ENCODE measurements around the gene CDK11A. TPM values are rescaled to one million over a fixed set of nuclear protein-coding genes. Genes with fewer than 3 reads are reported as not detected.
"Not testable (repeated sequence)": the region's sequence is repeated elsewhere in the genome, so short reads cannot be mapped to it uniquely, and the experiment has no call there.

Gene CDK11A
- total and polyA plus RNA-seq, 2 of the 8 experiments (the other 6 are each of a cell fraction or from before 2014, with no cell fraction given), result 15.0 to 45.6 TPM

GRCh38 chr1:1658583-1659549, 65.3 kb downstream of the CDK11A start, which contains the start of gene CDK11B:
Gene CDK11B (minus strand): TSS chr1:1659004. CDS start chr1:1657485, 1,519 bp downstream.
- CTCF ChIA-PET (ENCODE audit: partially characterized antibody); H3K9me3 ChIP-seq (ENCODE audit: insufficient read depth in 2 of 2, low read depth in 1 of 2, low read length in 1 of 2); H3K23me2 ChIP-seq (ENCODE audit: low read depth, low read length); H2AK5ac ChIP-seq (ENCODE audit: low read depth, low read length); H2BK20ac ChIP-seq (ENCODE audit: low read length); H3K27me3 ChIP-seq (replicated peaks in 1 of 4; ENCODE audit: control insufficient read depth in 3 of 4, extremely low read depth in 1 of 4, insufficient read depth in 3 of 4, low read length in 3 of 4); H3K23ac ChIP-seq (ENCODE audit: insufficient read length); H2BK120ac ChIP-seq (replicated peaks; ENCODE audit: low read depth, low read length); H3K14ac ChIP-seq (ENCODE audit: insufficient read length); H3K79me1 ChIP-seq (ENCODE audit: low read depth, low read length); H4K20me1 ChIP-seq (replicated peaks in 1 of 2; ENCODE audit: control insufficient read depth in 1 of 2, insufficient read depth in 2 of 2, low read length in 2 of 2); H2BK15ac ChIP-seq (ENCODE audit: low read length); H3K4me1 ChIP-seq (replicated peaks in 1 of 4; ENCODE audit: control insufficient read depth in 3 of 4, insufficient read depth in 4 of 4, low read length in 3 of 4); H3K79me2 ChIP-seq (ENCODE audit: control insufficient read depth in 1 of 2, insufficient read depth in 2 of 2, low read length in 2 of 2): not testable (repeated sequence)
- Histone ChIP-seq H3K4me2 (ENCODE audit: insufficient read depth in 1 of 2, low read depth in 2 of 2, low read length in 2 of 2) (peak within 1 kb of the TSS; percentile 13 to 64), H3K4ac (replicated peaks; ENCODE audit: insufficient read length, low read depth, low read length) (peak within 1 kb of the TSS; percentile 94), H3K36me3 (ENCODE audit: control insufficient read depth in 2 of 4, insufficient read depth in 4 of 4, low read length in 3 of 4) (peaks cover 3 to 20% (median 12%) of the 10 kb centered on the region in 4 experiments), H4K5ac (ENCODE audit: insufficient read length, low read depth, low read length) (peak within 1 kb of the TSS; percentile 100), H4K8ac (ENCODE audit: extremely low read depth, insufficient read depth, low read length) (peak within 1 kb of the TSS; percentile 99), H3K4me3 (ENCODE audit: extremely low read depth in 1 of 4, insufficient read depth in 2 of 4, low read depth in 3 of 4, low read length in 4 of 4) (peak within 1 kb of the TSS; percentile 63 to 81 (median 69)), H2AFZ (ENCODE audit: low read length) (peak within 1 kb of the TSS; percentile 75; the same call in 1 of the 2 replicates), H3K27ac (ENCODE audit: low read depth, low read length) (peak within 1 kb of the TSS; percentile 98), H2BK12ac (ENCODE audit: low read depth, low read length) (peak within 1 kb of the TSS; percentile 95; the same call in 1 of the 2 replicates), H3K18ac (ENCODE audit: extremely low read depth, low read length) (peak within 1 kb of the TSS; percentile 98), H3K9ac (replicated peaks in 1 of 4; ENCODE audit: extremely low read depth in 1 of 4, low read depth in 3 of 4, low read length in 3 of 4) (peak within 1 kb of the TSS; percentile 14 to 96 (median 91)), H4K91ac (replicated peaks; ENCODE audit: insufficient read length, low read length) (peak within 1 kb of the TSS; percentile 81), H3K56ac (replicated peaks; ENCODE audit: insufficient read length, low read depth, low read length) (peak within 1 kb of the TSS; percentile 69), H2BK5ac (ENCODE audit: low read depth, low read length) (peak within 1 kb of the TSS; percentile 99)
- POLR2A ChIA-PET (ENCODE audit: partially characterized antibody), result interaction anchor here (0.9 to 1.2 kb wide), 2 partner anchors 12 to 61 kb away, joined by 3 read pairs; no protein-coding TSS in a partner anchor
- peak; percentile 76 to 94 for DNase-seq (ENCODE audit: low read depth in 1 of 2, low spot score in 2 of 2)
- FAIRE-seq, result peak; percentile 71
- WGBS, 2 experiments (ENCODE audit: extremely low coverage in 1 of 2, insufficient coverage in 1 of 2, insufficient read length in 1 of 2, insufficient replicate concordance in 2 of 2, low coverage in 1 of 2, low lambda C conversion rate in 2 of 2, missing lambda C conversion rate in 1 of 2), result 2% methylated on average over 58 of the region's 96 CpGs; no CpG with 5 or more reads in 1 of the 2 experiments
- TF ChIP-seq GABPA (IDR thresholded peaks at IDR 0.05; ENCODE audit: borderline replicate concordance, insufficient read depth, low read length) (peak; percentile 80; the same call in 1 of the 2 replicates), CREB1 (IDR thresholded peaks at IDR 0.05) (peak; percentile 96), KDM4A (IDR thresholded peaks at IDR 0.05; ENCODE audit: low read depth, low read length, severe bottlenecking) (peak; percentile 85), E2F6 (IDR thresholded peaks at IDR 0.05) (peak; percentile 24; the same call in 1 of the 2 replicates), TBP (IDR thresholded peaks at IDR 0.05; ENCODE audit: low read depth, low read length) (peak; percentile 71), TAF1 (IDR thresholded peaks at IDR 0.05; ENCODE audit: low read depth, low read length) (peak; percentile 66), TAF7 (optimal IDR thresholded peaks at IDR 0.05; ENCODE audit: borderline replicate concordance, low read depth, low read length) (peak; percentile 56), SRF (IDR thresholded peaks at IDR 0.05; ENCODE audit: low read depth, low read length) (0 out of 2 replicates have a peak, but pooled peaks have one; percentile 39), ASH2L (IDR thresholded peaks at IDR 0.05; ENCODE audit: low read length) (peak; percentile 66), ATF3 (IDR thresholded peaks at IDR 0.05; ENCODE audit: insufficient read depth, low read depth, low read length) (peak; percentile 80; the same call in 1 of the 2 replicates)
